GM12873 (cell line): ENCODE measurements around the gene EXOC7.

Experiments
- CTCF ChIP-seq: IDR thresholded peaks from 2 replicates; pipeline ENCODE4 v1.5.1; 2012; ENCODE audit warnings: low read depth, mild to moderate bottlenecking, moderate library complexity, low read length, control low read depth; ENCODE audit not compliant: insufficient read depth; ENCODE audit errors: missing control alignments

Gene EXOC7

GRCh38 chr17:76141212-76142038 is 37.8 kb upstream of the EXOC7 start, which contains the start of gene FOXJ1:
FOXJ1 (minus strand) TSS chr17:76141245; CDS start chr17:76140395, 850 bp downstream.
- TF ChIP-seq CTCF = no peak

- no peak for TF ChIP-seq CTCF
Observed at GRCh38 chr17:76140661-76141211, 37.1 kb upstream of the EXOC7 start.

- TF ChIP-seq CTCF = peak; percentile 27
Observed at GRCh38 chr17:76139801-76140660, 36.4 kb upstream of the EXOC7 start.

GRCh38 chr17:76138896-76139752 is 35.5 kb upstream of the EXOC7 start:
- no peak for TF ChIP-seq CTCF

- TF ChIP-seq CTCF = no peak
Observed at GRCh38 chr17:76138234-76138895, 34.8 kb upstream of the EXOC7 start.

GRCh38 chr17:76137351-76138233 is 34.0 kb upstream of the EXOC7 start:
- no peak for TF ChIP-seq CTCF
